Fibroblast of lung (primary cell): Measurements from ENCODE around the gene CAMK1D.

Experiments used
- EZH2 ChIP-seq: IDR thresholded peaks from 2 replicates; pipeline ENCODE4 v1.5.1; 2012; ENCODE audit warnings: low read length, control low read depth, mild to moderate bottlenecking; ENCODE audit errors: missing control alignments
- TF ChIP-seq, protein P1 (sequence below), 2 donors: IDR thresholded peaks in 1 of 2; conservative IDR thresholded peaks in 1 of 2; 1 replicate in 1 of 2; 2 replicates in 1 of 2; pipeline ENCODE4 v1.5.1; 2011 to 2012; ENCODE audit warnings: low read length in 2 of 2, control low read depth in 1 of 2, inconsistent platforms in 1 of 2, low read depth in 1 of 2, mild to moderate bottlenecking in 1 of 2

DNA sequence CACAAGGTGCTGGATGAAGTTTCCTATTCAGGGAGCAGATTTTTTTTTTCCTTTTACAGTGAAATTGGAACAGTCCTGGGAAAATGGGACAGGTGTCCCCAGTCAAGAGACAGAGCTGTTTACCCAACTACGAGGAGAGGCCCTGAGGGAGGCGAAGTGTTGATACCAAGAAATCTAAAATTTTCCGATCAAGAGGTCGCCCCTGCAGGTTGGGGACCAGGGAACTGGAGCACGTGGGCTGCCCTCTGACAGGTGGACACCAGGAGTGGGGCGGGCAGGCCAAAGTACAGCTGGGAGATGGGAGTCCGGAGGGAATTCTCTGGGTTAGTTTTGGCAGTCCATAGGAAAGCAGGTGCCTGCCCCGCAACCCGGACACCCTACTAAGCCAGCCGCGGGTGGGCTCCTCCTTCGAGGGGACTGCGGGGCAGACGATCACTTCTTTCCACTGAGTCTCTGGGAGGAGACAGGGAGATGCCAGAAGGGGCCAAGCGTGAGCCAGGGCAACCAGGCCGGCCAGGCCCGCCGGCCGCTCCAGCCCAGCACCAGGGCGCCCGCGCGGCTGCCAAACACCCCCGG lies 965 bp upstream of the CAMK1D start:
- TF ChIP-seq, protein P1, sequence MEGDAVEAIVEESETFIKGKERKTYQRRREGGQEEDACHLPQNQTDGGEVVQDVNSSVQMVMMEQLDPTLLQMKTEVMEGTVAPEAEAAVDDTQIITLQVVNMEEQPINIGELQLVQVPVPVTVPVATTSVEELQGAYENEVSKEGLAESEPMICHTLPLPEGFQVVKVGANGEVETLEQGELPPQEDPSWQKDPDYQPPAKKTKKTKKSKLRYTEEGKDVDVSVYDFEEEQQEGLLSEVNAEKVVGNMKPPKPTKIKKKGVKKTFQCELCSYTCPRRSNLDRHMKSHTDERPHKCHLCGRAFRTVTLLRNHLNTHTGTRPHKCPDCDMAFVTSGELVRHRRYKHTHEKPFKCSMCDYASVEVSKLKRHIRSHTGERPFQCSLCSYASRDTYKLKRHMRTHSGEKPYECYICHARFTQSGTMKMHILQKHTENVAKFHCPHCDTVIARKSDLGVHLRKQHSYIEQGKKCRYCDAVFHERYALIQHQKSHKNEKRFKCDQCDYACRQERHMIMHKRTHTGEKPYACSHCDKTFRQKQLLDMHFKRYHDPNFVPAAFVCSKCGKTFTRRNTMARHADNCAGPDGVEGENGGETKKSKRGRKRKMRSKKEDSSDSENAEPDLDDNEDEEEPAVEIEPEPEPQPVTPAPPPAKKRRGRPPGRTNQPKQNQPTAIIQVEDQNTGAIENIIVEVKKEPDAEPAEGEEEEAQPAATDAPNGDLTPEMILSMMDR (conservative IDR thresholded peaks at IDR 0.05 in 1 of 2, IDR thresholded peaks at IDR 0.05 in 1 of 2; ENCODE audit: low read depth in 1 of 2, low read length in 2 of 2), result no peak
- no peak for TF ChIP-seq EZH2
